ENCODE results near the gene EIF3A.
"Not testable (repeated sequence)": the region's sequence is repeated elsewhere in the genome, so short reads cannot be mapped to it uniquely, and the experiment has no call there.

The EIF3A gene

DNA sequence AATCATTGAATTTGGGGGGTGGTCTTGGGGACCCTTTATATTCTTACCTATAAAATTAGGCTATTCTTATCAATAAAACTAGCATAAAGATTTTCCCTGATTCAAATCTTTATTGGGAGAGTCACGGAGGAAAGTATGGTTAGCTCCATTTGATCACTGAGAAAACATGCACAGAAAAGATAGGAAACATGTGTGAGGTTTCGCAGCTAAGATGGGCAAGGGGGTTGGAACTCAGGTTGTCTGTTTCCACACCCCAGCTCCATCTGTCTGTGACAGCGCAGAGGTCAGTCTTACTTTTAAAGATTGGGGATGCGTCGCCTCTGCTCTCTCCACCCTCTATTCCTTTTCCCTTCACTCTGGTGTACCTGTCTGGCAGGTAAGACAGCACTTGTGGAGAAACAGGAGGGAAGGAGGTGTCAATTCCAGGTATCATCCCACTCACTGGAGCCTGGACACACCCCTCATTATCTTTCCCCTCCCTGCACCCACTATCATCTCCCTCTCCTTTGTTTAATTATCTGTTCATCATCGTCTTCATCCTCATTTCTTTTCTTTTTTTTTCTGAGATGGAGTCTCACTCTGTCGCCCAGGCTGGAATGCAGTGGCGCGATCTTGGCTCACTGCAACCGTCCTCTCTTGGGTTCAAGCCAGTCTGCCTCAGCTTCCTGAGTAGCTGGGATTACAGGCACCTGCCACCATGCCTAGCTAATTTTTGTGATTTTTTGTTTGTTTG lies 20.9 kb upstream of the EIF3A start:
- no peak for DNase-seq

- no peak for DNase-seq
Measured at GRCh38 chr10:119100434-119101238, 20.0 kb upstream of the EIF3A start.

GRCh38 chr10:119098576-119098975 lies 18.0 kb upstream of the EIF3A start:
- DNase-seq: no peak

- DNase-seq: not testable (repeated sequence)
Measured at GRCh38 chr10:119096641-119097415, 16.2 kb upstream of the EIF3A start.

DNA sequence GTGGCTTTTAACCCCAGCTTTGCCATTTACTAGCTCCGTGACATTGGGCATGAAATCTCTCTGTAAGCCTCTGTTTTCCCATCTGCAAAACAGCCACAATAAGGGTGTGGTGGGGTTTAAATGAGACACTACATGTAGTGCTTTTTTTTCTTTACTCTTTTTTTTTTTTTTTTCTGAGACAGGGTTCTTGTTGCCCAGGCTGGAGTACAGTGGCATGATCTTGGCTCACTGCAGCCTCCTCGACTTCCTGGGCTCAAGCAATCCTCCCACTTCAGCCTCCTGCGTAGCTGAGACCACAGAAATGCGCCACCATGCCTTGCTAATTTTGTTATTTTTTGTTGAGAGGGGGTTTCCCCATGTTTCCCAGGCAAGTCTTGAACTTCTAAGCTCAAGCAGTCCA lies 15.0 kb upstream of the EIF3A start:
- no peak for DNase-seq

DNA sequence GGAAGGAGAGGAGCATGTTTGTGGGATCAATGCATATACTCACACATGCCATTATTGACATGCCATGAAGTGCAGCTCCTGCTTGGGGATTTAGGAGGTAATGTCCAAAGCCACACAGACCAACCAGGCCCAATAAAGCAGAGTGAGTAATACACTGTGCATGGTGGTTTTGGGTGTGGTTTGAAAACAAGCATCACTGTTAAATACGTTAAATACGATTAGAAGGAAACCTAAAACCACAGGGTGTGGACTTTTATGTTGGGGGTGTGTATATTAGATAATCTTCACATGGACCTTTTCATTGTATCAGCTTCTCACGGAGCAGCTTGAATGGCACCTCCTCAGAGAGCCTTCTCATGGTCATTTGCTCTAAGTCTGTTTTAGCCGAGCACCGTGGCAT lies 10.4 kb upstream of the EIF3A start:
- DNase-seq: no peak

- no peak for DNase-seq
Measured at GRCh38 chr10:119090026-119090795, 9.6 kb upstream of the EIF3A start.

DNA sequence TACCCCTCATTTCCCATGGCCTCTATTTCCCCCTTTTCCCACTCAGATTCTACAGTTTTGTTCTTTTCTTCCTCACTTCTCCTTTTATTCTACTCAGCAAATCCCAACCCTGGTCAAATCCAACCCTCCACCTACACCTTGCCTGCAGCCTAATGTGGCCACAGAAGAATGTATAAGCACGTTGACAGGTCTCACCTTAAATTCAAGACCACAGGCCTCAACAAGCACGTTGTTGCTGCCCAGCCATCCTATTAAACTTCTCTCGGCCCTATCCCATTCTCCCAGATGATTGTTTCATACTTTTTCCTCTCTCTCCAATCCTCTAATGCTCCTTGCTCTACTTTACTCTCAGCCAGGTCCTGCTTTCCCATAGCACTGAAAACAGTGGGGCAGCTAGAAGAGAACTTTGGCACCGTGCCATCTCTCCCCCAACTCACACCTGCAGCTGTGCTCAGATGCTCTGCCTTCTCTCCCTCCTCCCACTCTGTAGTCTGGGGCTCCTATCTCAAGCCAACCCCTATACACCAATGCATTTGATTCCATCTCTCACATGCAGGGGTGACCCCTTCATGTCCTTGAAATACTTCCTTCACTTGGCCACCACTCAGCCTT lies 6.8 kb upstream of the EIF3A start:
- DNase-seq: no peak

DNA sequence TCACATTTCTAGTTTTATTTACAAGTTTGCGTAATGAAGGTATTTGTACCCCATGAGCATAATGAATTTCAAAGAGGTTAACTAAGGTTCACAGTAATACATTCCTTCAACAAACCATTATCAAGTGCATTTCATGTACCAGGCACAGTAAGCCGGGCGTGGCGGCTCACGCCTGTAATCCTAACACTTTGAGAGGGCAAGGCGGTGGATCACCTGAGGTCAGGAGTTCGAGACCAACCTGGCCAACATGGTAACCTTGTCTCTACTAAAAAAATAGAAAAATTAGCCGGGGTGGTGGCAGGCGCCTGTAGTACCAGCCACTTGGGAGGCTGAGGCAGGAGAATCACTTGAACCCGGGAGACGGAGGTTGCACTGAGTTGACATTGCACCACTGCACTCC lies 4.3 kb upstream of the EIF3A start:
- no peak for DNase-seq

DNA sequence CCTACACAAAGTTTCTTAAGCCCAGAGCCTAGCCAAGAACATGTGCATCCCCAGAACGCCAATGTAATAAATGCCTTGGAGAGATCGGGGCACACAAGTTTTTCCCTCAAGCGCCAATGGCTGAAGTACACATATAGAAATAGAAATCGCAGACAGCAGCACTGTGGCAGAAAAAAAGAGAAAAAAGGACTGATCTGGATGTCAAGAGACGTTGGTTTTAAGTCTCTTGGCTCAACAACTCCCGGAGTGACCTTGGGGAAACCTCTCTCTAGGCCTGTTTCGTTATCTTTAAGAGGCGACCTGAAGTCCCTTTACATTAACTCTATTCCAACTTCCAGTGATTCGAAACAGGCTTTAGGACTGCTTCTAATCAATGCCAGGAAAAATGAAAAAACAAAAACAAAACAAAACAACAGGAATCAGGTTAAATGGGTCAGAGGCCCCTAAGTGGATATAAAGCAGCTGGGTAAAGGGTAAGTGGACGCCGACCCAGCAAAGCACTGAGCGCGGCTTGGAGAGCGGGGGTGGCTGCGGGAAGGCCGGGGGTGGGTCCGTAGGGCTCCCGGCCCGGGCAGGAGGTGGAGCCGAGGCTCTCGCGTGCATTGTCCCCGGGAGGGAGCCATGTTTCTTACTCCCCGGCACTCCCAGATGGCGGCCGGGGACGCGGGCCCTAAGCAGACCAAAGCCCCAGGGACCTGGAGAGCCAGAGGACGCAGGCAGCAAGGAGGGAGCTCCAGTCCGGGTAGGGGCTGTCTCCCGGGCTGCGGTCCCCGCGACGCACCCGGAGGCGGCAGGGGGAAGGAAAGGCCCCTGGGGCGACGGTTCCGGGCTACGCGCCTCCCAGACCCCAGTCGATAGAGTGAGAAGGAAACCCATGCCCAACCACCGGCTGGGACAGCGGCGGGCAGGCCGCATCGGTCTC lies 757 bp downstream of the EIF3A start:
- peak; percentile 8 to 30 for DNase-seq

GRCh38 chr10:119078422-119079179 lies 2.0 kb downstream of the EIF3A start:
- DNase-seq: no peak

GRCh38 chr10:119073584-119073983 lies 7.0 kb downstream of the EIF3A start:
- no peak for DNase-seq

DNA sequence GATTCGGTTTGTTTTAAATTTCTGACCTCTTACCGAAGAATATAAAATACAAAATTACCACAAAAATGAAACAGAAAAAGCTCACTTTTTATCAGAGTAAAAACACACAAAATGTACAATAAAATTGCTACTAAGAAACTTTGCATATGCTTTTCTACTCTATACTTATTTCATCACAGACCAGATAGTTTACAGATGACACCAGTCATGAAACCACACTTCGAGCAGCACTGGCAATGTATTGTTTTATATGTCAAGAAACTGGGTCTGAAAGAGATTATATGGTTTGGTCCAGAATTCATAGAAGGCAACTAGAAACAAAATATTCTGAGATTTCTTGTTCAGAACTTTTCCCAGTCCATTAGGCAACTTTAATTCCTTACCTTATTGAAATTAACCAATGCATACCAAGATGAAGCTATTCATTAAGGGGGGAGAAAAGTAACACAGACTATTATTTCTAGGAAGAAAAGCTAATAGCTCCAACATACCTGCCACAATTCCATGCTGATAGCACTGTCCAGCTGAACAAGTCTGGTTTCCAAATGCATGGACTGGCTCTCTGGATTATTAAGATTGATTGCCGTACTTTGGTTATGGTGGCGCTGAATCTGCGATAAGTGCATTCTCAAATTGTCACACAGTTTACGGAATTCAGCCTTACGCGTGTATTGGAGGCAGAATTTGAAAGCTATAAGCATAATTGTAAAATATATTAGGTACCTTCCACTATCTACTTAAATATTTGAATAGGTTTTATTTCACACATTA lies 10.0 kb downstream of the EIF3A start:
- no peak for DNase-seq

DNA sequence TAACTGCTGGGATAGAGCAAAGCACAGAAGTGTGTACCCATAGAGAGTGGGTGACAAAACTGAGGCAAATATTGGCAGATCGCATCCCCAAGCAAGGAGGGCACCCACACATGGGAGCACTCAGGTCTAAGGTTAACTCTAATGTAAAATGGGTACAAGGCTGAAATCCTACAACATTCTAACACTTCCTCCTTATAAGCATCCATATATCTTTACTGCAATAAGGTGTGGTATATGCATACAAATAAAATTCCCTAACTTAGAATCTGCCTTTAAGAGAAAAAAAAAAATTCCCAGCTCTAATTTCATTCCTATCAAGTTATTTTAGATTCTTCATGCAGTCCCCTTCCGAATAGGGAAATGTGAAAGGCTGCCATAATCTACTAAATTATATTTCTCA lies 18.7 kb downstream of the EIF3A start:
- no peak for DNase-seq

DNA sequence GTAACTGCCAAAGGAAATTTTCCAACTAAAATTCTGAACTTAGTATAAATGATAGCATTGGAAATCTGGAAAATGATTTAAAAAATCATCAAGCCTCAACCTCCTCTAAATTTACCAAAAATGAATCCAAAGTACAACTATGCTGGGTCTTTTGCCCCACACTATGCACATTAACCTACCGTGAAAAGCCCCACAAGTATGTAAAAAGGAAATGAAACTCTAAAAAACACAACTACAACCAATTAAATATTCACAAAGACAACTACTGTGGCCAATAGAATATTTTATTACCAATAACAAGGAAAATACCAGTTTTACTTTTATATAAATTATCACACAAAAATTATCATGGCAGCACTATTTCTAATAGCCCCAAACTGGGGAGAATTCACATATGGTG lies 19.3 kb downstream of the EIF3A start:
- no peak for DNase-seq

GRCh38 chr10:119060107-119060506 lies 20.5 kb downstream of the EIF3A start:
- DNase-seq: no peak

- no peak for DNase-seq
Measured at GRCh38 chr10:119059557-119059956, 21.1 kb downstream of the EIF3A start.

DNA sequence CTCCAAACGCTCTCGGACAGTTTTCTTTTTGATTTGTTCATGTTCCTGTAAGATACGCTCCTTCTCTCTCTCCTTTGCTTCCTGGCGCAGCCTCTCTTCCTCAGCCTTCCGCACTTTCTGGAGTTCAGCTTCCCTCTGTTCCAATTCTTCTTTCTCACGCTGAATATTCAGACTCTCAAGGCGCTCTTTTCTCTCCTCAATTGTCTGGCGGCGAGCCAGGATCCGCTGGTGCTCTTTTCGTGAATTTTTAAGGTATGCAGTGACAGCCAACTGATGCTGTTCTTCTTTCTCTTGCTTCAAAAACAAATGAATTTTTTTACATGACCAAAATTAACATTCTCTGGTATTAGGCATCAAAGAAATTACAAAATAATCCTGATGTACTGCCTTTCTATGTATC lies 22.6 kb downstream of the EIF3A start:
- DNase-seq: no peak

GRCh38 chr10:119055472-119055871 lies 25.1 kb downstream of the EIF3A start:
- DNase-seq: no peak

- no peak for DNase-seq
Measured at GRCh38 chr10:119051775-119052174, 28.8 kb downstream of the EIF3A start.
